ENCODE data around the gene SLAIN2. TPM values are rescaled to one million over a fixed set of nuclear protein-coding genes. Genes with fewer than 3 reads are reported as not detected.

The SLAIN2 gene
- total RNA-seq, 1 experiment from 2014 or later, result 35.8 TPM

DNA sequence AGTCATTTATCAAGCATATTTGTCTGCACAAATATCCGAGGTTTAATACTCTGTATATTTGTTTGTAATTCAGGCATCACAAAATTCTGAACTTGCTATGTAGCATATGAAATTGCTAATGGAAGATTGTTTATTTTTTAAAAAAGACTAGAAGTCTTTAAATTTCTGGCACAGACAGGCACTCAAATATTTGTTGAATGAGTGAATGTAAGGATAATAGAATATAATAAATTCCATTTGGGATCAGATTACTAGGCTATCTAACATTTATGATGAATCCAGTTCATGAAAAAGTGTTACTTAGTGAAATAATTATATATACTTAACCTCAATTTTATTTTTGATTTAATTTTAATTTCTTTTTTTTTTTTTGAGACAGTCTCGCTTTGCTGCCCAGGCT lies 41.3 kb upstream of the SLAIN2 start:
- Mint-ChIP-seq H3K27me3 (ENCODE audit: low read depth) (no peaks in the 10 kb centered on the region), H3K4me3 (no peak overlapping the region), H3K9me3 (no peaks in the 10 kb centered on the region), H3K36me3 (no peaks in the 10 kb centered on the region), H3K4me1 (peaks cover 3% of the 10 kb centered on the region), H3K27ac (no peak overlapping the region)
- ATAC-seq, result no peak
- no peak for DNase-seq (ENCODE audit: low spot score)
- CTCF ChIA-PET, result interaction anchor here (0.8 kb wide), 1 partner anchor 10 kb away, joined by 3 read pairs; no protein-coding TSS in a partner anchor
- POLR2A ChIA-PET, result no interaction called here
- TF ChIP-seq SP1 (CRISPR knock-in tag; conservative IDR thresholded peaks at IDR 0.05) (no peak), PREB (CRISPR knock-in tag; IDR thresholded peaks at IDR 0.05; ENCODE audit: borderline replicate concordance) (no peak), NFYB (CRISPR knock-in tag; conservative IDR thresholded peaks at IDR 0.05; ENCODE audit: low read depth) (no peak), GTF2I (CRISPR knock-in tag; conservative IDR thresholded peaks at IDR 0.05) (no peak), GRHL2 (CRISPR knock-in tag; IDR thresholded peaks at IDR 0.05; ENCODE audit: insufficient replicate concordance, severe bottlenecking) (no peak), RELA (CRISPR knock-in tag; IDR thresholded peaks at IDR 0.05; ENCODE audit: borderline replicate concordance) (no peak), MXD4 (CRISPR knock-in tag; IDR thresholded peaks at IDR 0.05; ENCODE audit: borderline replicate concordance) (no peak), ZNF263 (CRISPR knock-in tag; IDR thresholded peaks at IDR 0.05; ENCODE audit: low read depth) (no peak), USF1 (CRISPR knock-in tag; IDR thresholded peaks at IDR 0.05) (no peak), FOXJ3 (CRISPR knock-in tag; IDR thresholded peaks at IDR 0.05; ENCODE audit: borderline replicate concordance) (no peak), CDX4 (CRISPR knock-in tag; IDR thresholded peaks at IDR 0.05; ENCODE audit: borderline replicate concordance) (no peak), ATF2 (CRISPR knock-in tag; IDR thresholded peaks at IDR 0.05; ENCODE audit: borderline replicate concordance, low read depth) (no peak), ZNF138 (CRISPR knock-in tag; conservative IDR thresholded peaks at IDR 0.05) (no peak)
- TF ChIP-seq, protein P1, sequence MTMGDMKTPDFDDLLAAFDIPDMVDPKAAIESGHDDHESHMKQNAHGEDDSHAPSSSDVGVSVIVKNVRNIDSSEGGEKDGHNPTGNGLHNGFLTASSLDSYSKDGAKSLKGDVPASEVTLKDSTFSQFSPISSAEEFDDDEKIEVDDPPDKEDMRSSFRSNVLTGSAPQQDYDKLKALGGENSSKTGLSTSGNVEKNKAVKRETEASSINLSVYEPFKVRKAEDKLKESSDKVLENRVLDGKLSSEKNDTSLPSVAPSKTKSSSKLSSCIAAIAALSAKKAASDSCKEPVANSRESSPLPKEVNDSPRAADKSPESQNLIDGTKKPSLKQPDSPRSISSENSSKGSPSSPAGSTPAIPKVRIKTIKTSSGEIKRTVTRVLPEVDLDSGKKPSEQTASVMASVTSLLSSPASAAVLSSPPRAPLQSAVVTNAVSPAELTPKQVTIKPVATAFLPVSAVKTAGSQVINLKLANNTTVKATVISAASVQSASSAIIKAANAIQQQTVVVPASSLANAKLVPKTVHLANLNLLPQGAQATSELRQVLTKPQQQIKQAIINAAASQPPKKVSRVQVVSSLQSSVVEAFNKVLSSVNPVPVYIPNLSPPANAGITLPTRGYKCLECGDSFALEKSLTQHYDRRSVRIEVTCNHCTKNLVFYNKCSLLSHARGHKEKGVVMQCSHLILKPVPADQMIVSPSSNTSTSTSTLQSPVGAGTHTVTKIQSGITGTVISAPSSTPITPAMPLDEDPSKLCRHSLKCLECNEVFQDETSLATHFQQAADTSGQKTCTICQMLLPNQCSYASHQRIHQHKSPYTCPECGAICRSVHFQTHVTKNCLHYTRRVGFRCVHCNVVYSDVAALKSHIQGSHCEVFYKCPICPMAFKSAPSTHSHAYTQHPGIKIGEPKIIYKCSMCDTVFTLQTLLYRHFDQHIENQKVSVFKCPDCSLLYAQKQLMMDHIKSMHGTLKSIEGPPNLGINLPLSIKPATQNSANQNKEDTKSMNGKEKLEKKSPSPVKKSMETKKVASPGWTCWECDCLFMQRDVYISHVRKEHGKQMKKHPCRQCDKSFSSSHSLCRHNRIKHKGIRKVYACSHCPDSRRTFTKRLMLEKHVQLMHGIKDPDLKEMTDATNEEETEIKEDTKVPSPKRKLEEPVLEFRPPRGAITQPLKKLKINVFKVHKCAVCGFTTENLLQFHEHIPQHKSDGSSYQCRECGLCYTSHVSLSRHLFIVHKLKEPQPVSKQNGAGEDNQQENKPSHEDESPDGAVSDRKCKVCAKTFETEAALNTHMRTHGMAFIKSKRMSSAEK (CRISPR knock-in tag; IDR thresholded peaks at IDR 0.05; ENCODE audit: borderline replicate concordance), result no peak
- TF ChIP-seq, protein P2, sequence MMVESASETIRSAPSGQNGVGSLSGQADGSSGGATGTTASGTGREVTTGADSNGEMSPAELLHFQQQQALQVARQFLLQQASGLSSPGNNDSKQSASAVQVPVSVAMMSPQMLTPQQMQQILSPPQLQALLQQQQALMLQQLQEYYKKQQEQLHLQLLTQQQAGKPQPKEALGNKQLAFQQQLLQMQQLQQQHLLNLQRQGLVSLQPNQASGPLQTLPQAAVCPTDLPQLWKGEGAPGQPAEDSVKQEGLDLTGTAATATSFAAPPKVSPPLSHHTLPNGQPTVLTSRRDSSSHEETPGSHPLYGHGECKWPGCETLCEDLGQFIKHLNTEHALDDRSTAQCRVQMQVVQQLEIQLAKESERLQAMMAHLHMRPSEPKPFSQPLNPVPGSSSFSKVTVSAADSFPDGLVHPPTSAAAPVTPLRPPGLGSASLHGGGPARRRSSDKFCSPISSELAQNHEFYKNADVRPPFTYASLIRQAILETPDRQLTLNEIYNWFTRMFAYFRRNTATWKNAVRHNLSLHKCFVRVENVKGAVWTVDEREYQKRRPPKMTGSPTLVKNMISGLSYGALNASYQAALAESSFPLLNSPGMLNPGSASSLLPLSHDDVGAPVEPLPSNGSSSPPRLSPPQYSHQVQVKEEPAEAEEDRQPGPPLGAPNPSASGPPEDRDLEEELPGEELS (CRISPR knock-in tag; IDR thresholded peaks at IDR 0.05), result no peak
- TF ChIP-seq, protein P3, sequence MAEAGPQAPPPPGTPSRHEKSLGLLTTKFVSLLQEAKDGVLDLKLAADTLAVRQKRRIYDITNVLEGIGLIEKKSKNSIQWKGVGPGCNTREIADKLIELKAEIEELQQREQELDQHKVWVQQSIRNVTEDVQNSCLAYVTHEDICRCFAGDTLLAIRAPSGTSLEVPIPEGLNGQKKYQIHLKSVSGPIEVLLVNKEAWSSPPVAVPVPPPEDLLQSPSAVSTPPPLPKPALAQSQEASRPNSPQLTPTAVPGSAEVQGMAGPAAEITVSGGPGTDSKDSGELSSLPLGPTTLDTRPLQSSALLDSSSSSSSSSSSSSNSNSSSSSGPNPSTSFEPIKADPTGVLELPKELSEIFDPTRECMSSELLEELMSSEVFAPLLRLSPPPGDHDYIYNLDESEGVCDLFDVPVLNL (CRISPR knock-in tag; IDR thresholded peaks at IDR 0.05; ENCODE audit: borderline replicate concordance, low read depth), result no peak
- TF ChIP-seq, protein P4, sequence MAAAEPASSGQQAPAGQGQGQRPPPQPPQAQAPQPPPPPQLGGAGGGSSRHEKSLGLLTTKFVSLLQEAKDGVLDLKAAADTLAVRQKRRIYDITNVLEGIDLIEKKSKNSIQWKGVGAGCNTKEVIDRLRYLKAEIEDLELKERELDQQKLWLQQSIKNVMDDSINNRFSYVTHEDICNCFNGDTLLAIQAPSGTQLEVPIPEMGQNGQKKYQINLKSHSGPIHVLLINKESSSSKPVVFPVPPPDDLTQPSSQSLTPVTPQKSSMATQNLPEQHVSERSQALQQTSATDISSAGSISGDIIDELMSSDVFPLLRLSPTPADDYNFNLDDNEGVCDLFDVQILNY (CRISPR knock-in tag; IDR thresholded peaks at IDR 0.05), result no peak
- TF ChIP-seq, protein P5, sequence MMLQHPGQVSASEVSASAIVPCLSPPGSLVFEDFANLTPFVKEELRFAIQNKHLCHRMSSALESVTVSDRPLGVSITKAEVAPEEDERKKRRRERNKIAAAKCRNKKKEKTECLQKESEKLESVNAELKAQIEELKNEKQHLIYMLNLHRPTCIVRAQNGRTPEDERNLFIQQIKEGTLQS (CRISPR knock-in tag; conservative IDR thresholded peaks at IDR 0.05), result no peak
